Heart left ventricle (tissue), 16 donors: ENCODE data around the gene ZMYND15. TPM values are rescaled to one million over a fixed set of nuclear protein-coding genes. Genes with fewer than 3 reads are reported as not detected.
A peak's percentile ranks its signal among the peaks of the same experiment; 100 is the strongest.

Experiments used
- ATAC-seq, 4 donors: fragments of 200-7000 bp; cut with Tn5 transposase; one replicate each; pipeline ENCODE4 v1.9.1; 2020 to 2022; ENCODE audit warnings: moderate library complexity in 4 of 4, mild to moderate bottlenecking in 3 of 4, moderate number of reproducible peaks in 1 of 4
- DNase-seq, 5 donors: peaks; one replicate each; pipeline ENCODE4 v3.0.0-alpha.2; 2020
- H3K27ac ChIP-seq, 12 donors: fragments of 200-600 bp; sonication (generic) in 4 of 12; one replicate each; pipeline versions ENCODE4 v1.5.0 to v1.8.0; 2016 to 2022; ENCODE audit warnings: mild to moderate bottlenecking in 2 of 12
- H3K27me3 ChIP-seq, 9 donors: fragments of 200-600 bp; sonication (generic) in 2 of 9; one replicate each; pipeline versions ENCODE4 v1.5.1 to v1.8.0; 2016 to 2022; ENCODE audit warnings: mild to moderate bottlenecking in 3 of 9
- H3K36me3 ChIP-seq, 9 donors: fragments of 200-600 bp; sonication (generic) in 2 of 9; one replicate each; pipeline versions ENCODE4 v1.5.0 to v1.8.0; 2018 to 2022; ENCODE audit warnings: mild to moderate bottlenecking in 2 of 9
- H3K4me1 ChIP-seq, 12 donors: fragments of 200-600 bp; sonication (generic) in 4 of 12; one replicate each; pipeline versions ENCODE4 v1.5.0 to v1.8.0; 2016 to 2022; ENCODE audit warnings: mild to moderate bottlenecking in 3 of 12
- H3K4me3 ChIP-seq, 12 donors: fragments of 200-600 bp; sonication (generic) in 4 of 12; one replicate each; pipeline versions ENCODE4 v1.5.0 to v1.8.0; 2017 to 2022; ENCODE audit warnings: mild to moderate bottlenecking in 9 of 12, moderate library complexity in 4 of 12
- H3K9me3 ChIP-seq, 12 donors: fragments of 200-600 bp; sonication (generic) in 4 of 12; one replicate each; pipeline versions ENCODE4 v1.5.0 to v1.8.0; 2016 to 2022; ENCODE audit warnings: mild to moderate bottlenecking in 1 of 12
- POLR2A ChIP-seq, 2 donors: fragments of 450-650 bp; IDR thresholded peaks; one replicate each; pipeline ENCODE4 v1.6.1; 2017; ENCODE audit warnings: antibody characterized with exemption in 2 of 2, mild to moderate bottlenecking in 2 of 2, moderate library complexity in 2 of 2
- WGBS, 4 donors: extraction: QIAGEN DNeasy Blood & Tissue Kit in 2 of 4; methylation state at CpG; one replicate each; pipeline versions ENCODE4 v1.1.5 to v1.1.7; 2013 to 2018; 5-methylcytosine and 5-hydroxymethylcytosine counted together
- intact Hi-C, 10 donors: fragments of 100-400 bp; cut with DNase I; formaldehyde crosslinking; loops; one replicate each; pipeline versions ENCODE4 v1.11.1 to v1.14.2; 2022
- polyA plus RNA-seq, 2 donors: library from polyadenylated mRNA; stranded (reverse); fragments of 200-250 nt; gene quantifications; one replicate each; pipeline ENCODE4 v1.2.3, GENCODE V29; 2013
- total RNA-seq, 9 donors: library from RNA; depleted of rRNA in 2 of 9; stranded (reverse); fragments of >200 nt in 2 of 9; fragmentation: NEBNext Ultra II Directional in 3 of 9; extraction: Animal tissue kit (Norgen Biotek cat#: 25700) in 3 of 9; gene quantifications; one replicate each; pipeline versions ENCODE4 v1.1.0 to v1.2.4, GENCODE V29; 2016 to 2023
- TF ChIP-seq, protein P1 (sequence below), 12 donors: fragments of 200-600 bp; sonication (generic) in 4 of 12; IDR thresholded peaks; one replicate each; pipeline versions ENCODE4 v1.5.0 to v1.8.0; 2018 to 2022; ENCODE audit warnings: antibody characterized with exemption in 12 of 12, mild to moderate bottlenecking in 5 of 12
- donor health status: ischemic (EF 13 %, LVEDD 7.1; RV severe dilation, severe dysfunction).
- donor health status: healthy with polysubstance abuse.
- donor health status: DM: no; HTN: yes; CAD: no.
- donor health status: DM: no; HTN: no; CAD: no.
- donor health status: ischemic (EF 25% LVEDD 6.9; RV normal size, moderate dysfunction).
- donor health status: ischemic (EF 25% LVEDD 5.7; RV mildly dilated, moderate dysfunction).
- donor health status: healthy.
- donor health status: DM: yes; HTN: yes; CAD: no.
- donor health status: ischemic (EF 35%, LVEDD 5.7; RV mildly dilated, moderate dysfunction).
- donor health status: nonischemic (EF 11% LVEDD 7.7; RV severe dilation, severe dysfunction).
- donor health status: DM: yes; HTN: yes; CAD: no.
- donor health status: PGD.
- donor health status: ischemic (EF 29% LVEDD 5.4; RV normal size, mild dysfunction).
- donor health status: nonischemic (EF 23%, LVEDD 6.1; RV moderate dilation, normal function).

The ZMYND15 gene
- total and polyA plus RNA-seq, 11 donors, result 0.14 to 2.9 (median 0.36) TPM; not detected in 3

DNA sequence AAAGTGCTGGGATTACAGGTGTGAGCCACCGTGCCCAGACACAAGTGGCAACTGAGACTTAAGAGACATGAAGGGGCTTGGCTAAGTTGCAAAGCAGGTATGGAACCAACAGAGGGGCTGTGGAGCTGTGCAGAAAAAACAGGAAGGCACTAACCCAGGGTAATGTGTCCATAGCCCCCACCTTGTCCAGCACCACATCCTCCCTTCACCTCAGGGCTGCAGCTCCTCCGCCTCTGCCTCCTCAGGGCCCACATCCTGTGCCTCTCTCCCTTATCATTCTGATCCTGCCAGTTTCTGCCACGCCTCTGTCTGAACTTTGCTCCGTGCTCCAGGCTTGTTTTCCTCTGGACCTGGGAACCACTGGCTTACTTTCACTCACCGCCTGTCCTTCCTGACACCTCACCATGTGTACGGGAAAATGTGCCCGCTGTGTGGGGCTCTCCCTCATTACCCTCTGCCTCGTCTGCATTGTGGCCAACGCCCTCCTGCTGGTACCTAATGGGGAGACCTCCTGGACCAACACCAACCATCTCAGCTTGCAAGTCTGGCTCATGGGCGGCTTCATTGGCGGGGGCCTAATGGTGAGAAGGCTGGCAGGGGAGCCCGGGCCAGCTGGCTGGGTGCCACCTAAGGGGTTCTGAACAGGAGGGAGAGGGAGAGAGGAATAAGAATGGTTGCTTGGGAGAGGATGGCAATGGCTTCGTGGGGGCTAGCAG lies 32.0 kb downstream of the ZMYND15 start, which contains the start of gene TM4SF5:
Gene TM4SF5, plus strand, starts transcription at position 368 of the 716 bp plus-strand sequence. Its CDS starts 37 bp downstream, at position 405.
- Histone ChIP-seq H3K36me3 (no peaks in the 10 kb centered on the region), H3K4me3 (no peak within 1 kb of the TSS), H3K9me3 (no peaks in the 10 kb centered on the region), H3K27ac (peak within 1 kb of the TSS in 1 of 12 donors; percentile 63), H3K4me1 (peaks cover 0 to 27% (median 0%) of the 10 kb centered on the region in 12 donors), H3K27me3 (peaks cover 0 to 13% (median 0%) of the 10 kb centered on the region in 9 donors)
- ATAC-seq, result peak in 1 of 4 donors; percentile 16
- WGBS, 4 donors, result 59 to 71% (median 64%) methylated on average over 13 of the region's 13 CpGs
- TF ChIP-seq, protein P1, sequence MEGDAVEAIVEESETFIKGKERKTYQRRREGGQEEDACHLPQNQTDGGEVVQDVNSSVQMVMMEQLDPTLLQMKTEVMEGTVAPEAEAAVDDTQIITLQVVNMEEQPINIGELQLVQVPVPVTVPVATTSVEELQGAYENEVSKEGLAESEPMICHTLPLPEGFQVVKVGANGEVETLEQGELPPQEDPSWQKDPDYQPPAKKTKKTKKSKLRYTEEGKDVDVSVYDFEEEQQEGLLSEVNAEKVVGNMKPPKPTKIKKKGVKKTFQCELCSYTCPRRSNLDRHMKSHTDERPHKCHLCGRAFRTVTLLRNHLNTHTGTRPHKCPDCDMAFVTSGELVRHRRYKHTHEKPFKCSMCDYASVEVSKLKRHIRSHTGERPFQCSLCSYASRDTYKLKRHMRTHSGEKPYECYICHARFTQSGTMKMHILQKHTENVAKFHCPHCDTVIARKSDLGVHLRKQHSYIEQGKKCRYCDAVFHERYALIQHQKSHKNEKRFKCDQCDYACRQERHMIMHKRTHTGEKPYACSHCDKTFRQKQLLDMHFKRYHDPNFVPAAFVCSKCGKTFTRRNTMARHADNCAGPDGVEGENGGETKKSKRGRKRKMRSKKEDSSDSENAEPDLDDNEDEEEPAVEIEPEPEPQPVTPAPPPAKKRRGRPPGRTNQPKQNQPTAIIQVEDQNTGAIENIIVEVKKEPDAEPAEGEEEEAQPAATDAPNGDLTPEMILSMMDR (IDR thresholded peaks at IDR 0.05), result no peak
- TF ChIP-seq POLR2A (IDR thresholded peaks at IDR 0.05), result no peak
- intact Hi-C loops, result no loop called here
- DNase-seq, result no peak

DNA sequence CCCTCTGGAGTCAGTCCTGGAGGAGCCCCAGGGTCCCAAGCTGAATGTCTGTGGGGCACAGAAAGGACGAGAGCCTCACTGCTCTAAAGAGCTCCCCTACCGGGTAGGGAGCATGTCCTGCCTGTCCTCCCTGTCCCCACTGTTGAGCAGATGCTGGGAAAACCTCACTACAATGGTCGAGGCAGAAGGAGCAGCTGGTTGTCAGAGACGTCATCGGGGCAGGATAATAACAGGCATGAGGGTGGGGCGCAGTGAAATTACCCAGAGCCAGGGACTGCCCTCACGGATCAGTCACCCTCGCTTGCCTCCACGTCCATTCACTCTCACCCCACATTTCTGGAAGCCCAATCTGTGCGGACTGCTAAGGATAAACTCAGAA lies 32.6 kb downstream of the ZMYND15 start:
- Histone ChIP-seq H3K27ac (no peak overlapping the region), H3K9me3 (no peaks in the 10 kb centered on the region), H3K4me3 (no peak overlapping the region), H3K36me3 (no peaks in the 10 kb centered on the region), H3K4me1 (peaks cover 0 to 26% (median 0%) of the 10 kb centered on the region in 12 donors), H3K27me3 (peaks cover 0 to 13% (median 0%) of the 10 kb centered on the region in 9 donors)
- no peak for TF ChIP-seq POLR2A (IDR thresholded peaks at IDR 0.05)
- TF ChIP-seq, protein P1 (IDR thresholded peaks at IDR 0.05), result no peak
- intact Hi-C loops, result no loop called here
- 61 to 72% (median 66%) methylated on average over 9 to 10 of the region's 10 CpGs for WGBS, 4 donors
- ATAC-seq (no peak), DNase-seq (no peak)

DNA sequence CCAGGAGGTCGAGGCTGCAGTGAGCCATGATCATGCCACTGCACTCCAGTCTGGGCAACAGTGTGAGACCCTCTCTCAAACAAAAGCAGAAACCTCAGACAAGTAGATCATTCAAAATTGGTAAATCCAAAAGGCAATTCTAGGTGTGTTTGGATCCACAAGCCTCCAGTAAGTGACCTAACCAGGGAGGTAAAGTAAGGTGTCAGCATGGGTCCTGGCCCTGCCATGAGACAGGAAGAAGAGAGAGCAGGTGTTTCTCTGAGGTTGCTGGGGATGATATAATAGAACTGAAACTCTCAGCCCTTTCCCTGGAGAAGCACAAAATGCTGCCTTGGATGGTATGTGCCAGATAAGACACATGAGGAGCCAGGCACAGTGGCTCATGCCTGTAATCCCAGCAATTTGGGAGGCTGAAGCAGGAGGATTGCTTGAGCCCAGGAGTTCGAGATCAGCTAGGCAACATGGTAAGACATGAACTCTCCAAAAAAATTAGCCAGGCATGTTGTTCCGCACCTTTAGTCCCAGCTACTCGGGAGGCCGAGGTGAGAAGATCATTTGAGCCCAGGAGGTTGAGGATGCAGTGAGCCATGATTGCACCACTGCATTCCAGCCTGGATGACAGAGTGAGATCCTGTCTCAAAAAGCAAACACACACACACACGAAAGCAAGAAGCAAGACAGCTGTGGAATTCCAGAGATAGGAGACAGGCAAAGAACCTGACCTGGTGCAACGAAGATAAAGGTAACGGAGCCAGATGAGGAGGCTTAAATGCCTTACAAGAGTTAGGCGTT lies 38.5 kb downstream of the ZMYND15 start:
- no peak overlapping the region for H3K4me3 ChIP-seq
- H3K4me1 ChIP-seq, result no peaks in the 10 kb centered on the region
- H3K9me3 ChIP-seq, result no peaks in the 10 kb centered on the region
- ATAC-seq (no peak), DNase-seq (no peak)
- 59 to 66% (median 60%) methylated on average over 9 of the region's 9 CpGs for WGBS, 4 donors
- H3K27ac ChIP-seq, result no peak overlapping the region
- H3K27me3 ChIP-seq, result peaks cover 0 to 39% (median 16%) of the 10 kb centered on the region in 9 donors
- no peak for TF ChIP-seq POLR2A (IDR thresholded peaks at IDR 0.05)
- intact Hi-C loops, result no loop called here
- no peaks in the 10 kb centered on the region for H3K36me3 ChIP-seq

DNA sequence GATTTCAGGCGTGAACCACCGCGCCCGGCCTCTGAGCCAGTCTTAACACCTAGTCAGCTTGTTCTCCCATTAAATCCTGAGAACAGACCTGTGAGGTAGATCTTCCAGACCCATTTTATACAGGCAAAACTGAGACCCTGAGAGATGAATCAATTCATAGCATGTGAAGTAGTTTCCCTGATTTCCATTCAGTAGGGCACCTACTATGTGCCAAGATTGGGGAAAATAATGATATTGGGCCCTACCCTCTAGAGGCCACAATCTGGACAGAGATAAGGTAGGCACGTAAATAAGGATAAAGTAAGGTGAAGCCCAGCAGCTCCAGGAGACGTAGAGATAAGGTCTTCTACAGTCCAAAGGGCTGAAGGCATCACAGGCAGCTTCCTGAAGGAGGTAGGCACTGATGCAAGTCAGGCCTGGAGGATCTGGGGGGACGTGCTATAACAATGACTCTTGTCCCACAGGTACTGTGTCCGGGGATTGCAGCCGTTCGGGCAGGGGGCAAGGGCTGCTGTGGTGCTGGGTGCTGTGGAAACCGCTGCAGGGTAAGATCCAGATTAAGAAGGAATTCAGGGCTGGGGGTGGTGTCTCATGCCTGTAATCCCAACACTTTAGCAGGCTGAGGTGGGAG lies 40.8 kb downstream of the ZMYND15 start:
- TF ChIP-seq, protein P1 (IDR thresholded peaks at IDR 0.05), result no peak
- TF ChIP-seq POLR2A (IDR thresholded peaks at IDR 0.05), result no peak
- Histone ChIP-seq H3K4me1 (peaks cover 0 to 6% (median 4%) of the 10 kb centered on the region in 12 donors), H3K9me3 (no peaks in the 10 kb centered on the region), H3K27me3 (peaks cover 0 to 56% (median 31%) of the 10 kb centered on the region in 9 donors), H3K27ac (no peak overlapping the region), H3K36me3 (no peaks in the 10 kb centered on the region), H3K4me3 (no peak overlapping the region)
- WGBS, 4 donors, result 70 to 80% (median 75%) methylated on average over 11 of the region's 11 CpGs
- ATAC-seq (no peak), DNase-seq (no peak)
- intact Hi-C loops, result loop anchor here in 2 of 10 donors (5.0 to 10.0 kb wide), 2 partner anchors 38 to 46 kb away; partner anchors contain the start of genes CXCL16 (in 1 of the 2), MED11 (in 1 of the 2) and ZMYND15 (in 1 of the 2)
